IPS-18a (cell line): ENCODE measurements around the gene NHERF1.

Experiments used
- H3K27ac ChIP-seq: one replicate; pipeline ENCODE4 v1.5.1; 2013; ENCODE audit warnings: low read length
- H3K27me3 ChIP-seq: one replicate; pipeline ENCODE4 v1.6.1; 2013; ENCODE audit warnings: mild to moderate bottlenecking, low read length; ENCODE audit not compliant: control insufficient read depth, insufficient read depth
- H3K36me3 ChIP-seq: one replicate; pipeline ENCODE4 v1.6.1; 2013; ENCODE audit warnings: low read depth, low read length; ENCODE audit not compliant: control insufficient read depth
- H3K4me1 ChIP-seq: one replicate; pipeline ENCODE4 v1.6.1; 2013; ENCODE audit warnings: low read depth, low read length; ENCODE audit not compliant: control insufficient read depth
- H3K4me3 ChIP-seq: one replicate; pipeline ENCODE4 v1.5.1; 2013; ENCODE audit warnings: low read length
- H3K9ac ChIP-seq: one replicate; pipeline ENCODE4 v1.6.1; 2013; ENCODE audit warnings: mild to moderate bottlenecking, low read length, moderate library complexity
- H3K9me3 ChIP-seq: one replicate; pipeline ENCODE4 v1.6.1; 2013; ENCODE audit warnings: low read depth, low read length; ENCODE audit not compliant: control insufficient read depth

The NHERF1 gene

GRCh38 chr17:74748529-74749278, at the start of gene NHERF1:
Gene NHERF1 (plus strand): TSS chr17:74748628. CDS start chr17:74748847, 219 bp downstream.
- H3K4me3 ChIP-seq = peak within 1 kb of the TSS; percentile 86
- peaks cover 7% of the 10 kb centered on the region for H3K27me3 ChIP-seq
- H3K9me3 ChIP-seq = no peaks in the 10 kb centered on the region
- H3K36me3 ChIP-seq = no peaks in the 10 kb centered on the region
- H3K9ac ChIP-seq = peak within 1 kb of the TSS; percentile 71
- no peak within 1 kb of the TSS for H3K27ac ChIP-seq
- H3K4me1 ChIP-seq = peaks cover 28% of the 10 kb centered on the region

GRCh38 chr17:74699236-74699635, 49.2 kb upstream of the NHERF1 start:
- Histone ChIP-seq H3K27ac (no peak overlapping the region), H3K27me3 (no peaks in the 10 kb centered on the region), H3K4me1 (no peaks in the 10 kb centered on the region), H3K9me3 (no peaks in the 10 kb centered on the region), H3K36me3 (no peaks in the 10 kb centered on the region), H3K9ac (no peak overlapping the region), H3K4me3 (no peak overlapping the region)

- H3K27ac ChIP-seq = no peak overlapping the region
- no peaks in the 10 kb centered on the region for H3K9me3 ChIP-seq
- no peaks in the 10 kb centered on the region for H3K36me3 ChIP-seq
- no peak overlapping the region for H3K4me3 ChIP-seq
- H3K27me3 ChIP-seq = no peaks in the 10 kb centered on the region
- H3K4me1 ChIP-seq = no peaks in the 10 kb centered on the region
- no peak overlapping the region for H3K9ac ChIP-seq
Observed at GRCh38 chr17:74702116-74702871, 46.1 kb upstream of the NHERF1 start.

GRCh38 chr17:74703311-74703710, 45.1 kb upstream of the NHERF1 start:
- no peaks in the 10 kb centered on the region for H3K36me3 ChIP-seq
- H3K4me1 ChIP-seq = no peaks in the 10 kb centered on the region
- H3K27ac ChIP-seq = no peak overlapping the region
- no peak overlapping the region for H3K4me3 ChIP-seq
- H3K9me3 ChIP-seq = no peaks in the 10 kb centered on the region
- no peak overlapping the region for H3K9ac ChIP-seq
- H3K27me3 ChIP-seq = no peaks in the 10 kb centered on the region

GRCh38 chr17:74704544-74704943, 43.9 kb upstream of the NHERF1 start:
- Histone ChIP-seq H3K9me3 (no peaks in the 10 kb centered on the region), H3K36me3 (no peaks in the 10 kb centered on the region), H3K27me3 (no peaks in the 10 kb centered on the region), H3K9ac (no peak overlapping the region), H3K27ac (no peak overlapping the region), H3K4me3 (no peak overlapping the region), H3K4me1 (no peaks in the 10 kb centered on the region)

GRCh38 chr17:74711058-74711824, 37.2 kb upstream of the NHERF1 start:
- Histone ChIP-seq H3K4me3 (no peak overlapping the region), H3K27me3 (no peaks in the 10 kb centered on the region), H3K9ac (no peak overlapping the region), H3K4me1 (peaks cover 3% of the 10 kb centered on the region), H3K9me3 (no peaks in the 10 kb centered on the region), H3K27ac (no peak overlapping the region), H3K36me3 (no peaks in the 10 kb centered on the region)

- Histone ChIP-seq H3K9ac (no peak overlapping the region), H3K4me1 (peaks cover 3% of the 10 kb centered on the region), H3K36me3 (no peaks in the 10 kb centered on the region), H3K27me3 (no peaks in the 10 kb centered on the region), H3K9me3 (no peaks in the 10 kb centered on the region), H3K4me3 (no peak overlapping the region), H3K27ac (no peak overlapping the region)
Observed at GRCh38 chr17:74712301-74712700, 36.1 kb upstream of the NHERF1 start.

GRCh38 chr17:74712756-74713155, 35.7 kb upstream of the NHERF1 start, which contains the start of gene CD300LF:
Gene CD300LF (minus strand): TSS chr17:74712923. CDS start chr17:74712866, 57 bp downstream.
- Histone ChIP-seq H3K4me3 (no peak within 1 kb of the TSS), H3K36me3 (no peaks in the 10 kb centered on the region), H3K9ac (no peak within 1 kb of the TSS), H3K9me3 (no peaks in the 10 kb centered on the region), H3K27me3 (no peaks in the 10 kb centered on the region), H3K27ac (no peak within 1 kb of the TSS), H3K4me1 (peaks cover 3% of the 10 kb centered on the region)

GRCh38 chr17:74713171-74713755, 35.2 kb upstream of the NHERF1 start:
- Histone ChIP-seq H3K4me1 (peaks cover 3% of the 10 kb centered on the region), H3K27me3 (no peaks in the 10 kb centered on the region), H3K9me3 (no peaks in the 10 kb centered on the region), H3K4me3 (no peak overlapping the region), H3K36me3 (no peaks in the 10 kb centered on the region), H3K27ac (no peak overlapping the region), H3K9ac (no peak overlapping the region)

- Histone ChIP-seq H3K27me3 (no peaks in the 10 kb centered on the region), H3K4me1 (peaks cover 3% of the 10 kb centered on the region), H3K4me3 (no peak overlapping the region), H3K9me3 (no peaks in the 10 kb centered on the region), H3K27ac (no peak overlapping the region), H3K9ac (no peak overlapping the region), H3K36me3 (no peaks in the 10 kb centered on the region)
Observed at GRCh38 chr17:74715144-74715543, 33.3 kb upstream of the NHERF1 start.

GRCh38 chr17:74720506-74720905, 27.9 kb upstream of the NHERF1 start:
- Histone ChIP-seq H3K9ac (no peak overlapping the region), H3K4me1 (no peaks in the 10 kb centered on the region), H3K27me3 (no peaks in the 10 kb centered on the region), H3K36me3 (no peaks in the 10 kb centered on the region), H3K9me3 (no peaks in the 10 kb centered on the region), H3K27ac (no peak overlapping the region), H3K4me3 (no peak overlapping the region)
